Measurements from ENCODE around the gene EMID1.
"Not testable (repeated sequence)": the region's sequence is repeated elsewhere in the genome, so short reads cannot be mapped to it uniquely, and the experiment has no call there.

EMID1 gene

GRCh38 chr22:29231971-29232959, 26.6 kb downstream of the EMID1 start:
- DNase-seq (ENCODE audit: low spot score) = no peak

GRCh38 chr22:29233277-29233877, 27.7 kb downstream of the EMID1 start:
- DNase-seq (ENCODE audit: low spot score) = no peak

- not testable (repeated sequence) for DNase-seq (ENCODE audit: low spot score)
Observed at GRCh38 chr22:29240481-29240880, 34.8 kb downstream of the EMID1 start.

GRCh38 chr22:29243874-29244446, 38.3 kb downstream of the EMID1 start:
- DNase-seq (ENCODE audit: low spot score) = no peak

- DNase-seq (ENCODE audit: low spot score) = no peak
Observed at GRCh38 chr22:29244785-29245625, 39.3 kb downstream of the EMID1 start.

- DNase-seq (ENCODE audit: low spot score) = peak; percentile 86
Observed at GRCh38 chr22:29245626-29246385, 40.1 kb downstream of the EMID1 start.

- DNase-seq (ENCODE audit: low spot score) = not testable (repeated sequence)
Observed at GRCh38 chr22:29247891-29248290, 42.2 kb downstream of the EMID1 start.

GRCh38 chr22:29251265-29251664, 45.6 kb downstream of the EMID1 start:
- no peak for DNase-seq (ENCODE audit: low spot score)

- DNase-seq (ENCODE audit: low spot score) = no peak
Observed at GRCh38 chr22:29251981-29252911, 46.5 kb downstream of the EMID1 start.

- no peak for DNase-seq (ENCODE audit: low spot score)
Observed at GRCh38 chr22:29253561-29254285, 48.0 kb downstream of the EMID1 start.

- no peak for DNase-seq (ENCODE audit: low spot score)
Observed at GRCh38 chr22:29254286-29254660, 48.6 kb downstream of the EMID1 start.

GRCh38 chr22:29255064-29255621, 49.4 kb downstream of the EMID1 start:
- no peak for DNase-seq (ENCODE audit: low spot score)

GRCh38 chr22:29256606-29257325, 51.1 kb downstream of the EMID1 start:
- no peak for DNase-seq (ENCODE audit: low spot score)

GRCh38 chr22:29257751-29258181, 52.1 kb downstream of the EMID1 start:
- no peak for DNase-seq (ENCODE audit: low spot score)

- no peak for DNase-seq (ENCODE audit: low spot score)
Observed at GRCh38 chr22:29258407-29259252, 52.9 kb downstream of the EMID1 start.

- no peak for DNase-seq (ENCODE audit: low spot score)
Observed at GRCh38 chr22:29259253-29259899, 53.7 kb downstream of the EMID1 start.

GRCh38 chr22:29260031-29260560, 54.4 kb downstream of the EMID1 start:
- DNase-seq (ENCODE audit: low spot score) = no peak
